HepG2 (cell line): ENCODE results near the gene LHPP. TPM values are rescaled to one million over a fixed set of nuclear protein-coding genes. Genes with fewer than 3 reads are reported as not detected.
A peak's percentile ranks its signal among the peaks of the same experiment; 100 is the strongest.

ENCODE experiments used
- GTF2F1 ChIP-seq: fragments of 150-350 bp; IDR thresholded peaks from 2 replicates; pipeline ENCODE4 v1.6.1; 2014; ENCODE audit warnings: low read length
- HNRNPLL ChIP-seq: fragments of 200-400 bp; formaldehyde crosslinking; IDR thresholded peaks from 2 replicates; pipeline ENCODE4 v1.6.1; 2017; ENCODE audit warnings: mild to moderate bottlenecking, low read depth, low read length; ENCODE audit not compliant: poor library complexity, severe bottlenecking
- HOXD1 ChIP-seq: sonication (generic); formaldehyde crosslinking; IDR thresholded peaks from 2 replicates; pipeline ENCODE4 v1.5.0; 2020; ENCODE audit warnings: missing genetic modification reagents
- IRX3 ChIP-seq: sonication (generic); formaldehyde crosslinking; IDR thresholded peaks from 2 replicates; pipeline ENCODE4 v1.8.1; 2023; ENCODE audit warnings: mild to moderate bottlenecking, low read depth, missing genetic modification reagents, borderline replicate concordance
- NPAS2 ChIP-seq: sonication (generic); formaldehyde crosslinking; IDR thresholded peaks from 2 replicates; pipeline ENCODE4 v1.8.0; 2022; ENCODE audit warnings: mild to moderate bottlenecking, missing genetic modification reagents, borderline replicate concordance
- NR1H2 ChIP-seq: sonication (generic); formaldehyde crosslinking; IDR thresholded peaks from 2 replicates; pipeline ENCODE4 v1.8.1; 2022; ENCODE audit warnings: low read depth, missing genetic modification reagents, borderline replicate concordance
- RERE ChIP-seq: IDR thresholded peaks from 2 replicates; pipeline ENCODE4 v1.6.1; 2016; ENCODE audit warnings: low read depth, missing genetic modification reagents, missing compliant biosample characterization
- SNAPC2 ChIP-seq: sonication (generic); formaldehyde crosslinking; IDR thresholded peaks from 2 replicates; pipeline ENCODE4 v1.8.1; 2022; ENCODE audit warnings: mild to moderate bottlenecking, missing genetic modification reagents
- ZBTB10 ChIP-seq: sonication (generic); formaldehyde crosslinking; IDR thresholded peaks from 2 replicates; pipeline ENCODE4 v1.4.0; 2020; ENCODE audit warnings: missing genetic modification reagents, borderline replicate concordance
- ZKSCAN5 ChIP-seq: sonication (generic); formaldehyde crosslinking; IDR thresholded peaks from 2 replicates; pipeline ENCODE4 v1.5.1; 2020; ENCODE audit warnings: mild to moderate bottlenecking, missing genetic modification reagents
- ZNF3 ChIP-seq: IDR thresholded peaks from 2 replicates; pipeline ENCODE4 v1.7.0; 2017; ENCODE audit warnings: inconsistent platforms
- ZNF367 ChIP-seq: sonication (generic); formaldehyde crosslinking; IDR thresholded peaks from 2 replicates; pipeline ENCODE4 v1.4.0; 2020; ENCODE audit warnings: missing genetic modification reagents, borderline replicate concordance
- ZNF557 ChIP-seq: sonication (generic); formaldehyde crosslinking; IDR thresholded peaks from 2 replicates; pipeline ENCODE4 v1.4.0; 2020; ENCODE audit warnings: missing genetic modification reagents
- ZNF616 ChIP-seq: sonication (generic); formaldehyde crosslinking; IDR thresholded peaks from 2 replicates; pipeline ENCODE4 v1.5.0; 2020; ENCODE audit warnings: low read depth, mild to moderate bottlenecking, missing genetic modification reagents
- ZUFSP ChIP-seq: sonication (generic); formaldehyde crosslinking; IDR thresholded peaks from 2 replicates; pipeline ENCODE4 v1.9.0; 2021; ENCODE audit warnings: missing genetic modification reagents, mild to moderate bottlenecking, borderline replicate concordance
- polyA plus RNA-seq, 8 experiments: library from polyadenylated mRNA; depleted of rRNA in 3 of 8; stranded (reverse) in 7 of 8; unstranded in 1 of 8; fragments of >200 nt; fragmentation: Illumina TruSeq in 4 of 8; extraction: Trizol in 4 of 8; gene quantifications; 2 replicates each; pipeline versions ENCODE4 v1.2.1 to v1.2.3, GENCODE V29; 2011 to 2016; ENCODE audit warnings: low read depth in 4 of 8, missing spikeins in 1 of 8, mixed read lengths in 1 of 8; ENCODE audit not compliant: insufficient read depth in 1 of 8
- total RNA-seq, 5 experiments: library from RNA; depleted of rRNA; stranded (reverse); fragments of >200 nt; fragmentation: Illumina TruSeq; extraction: Trizol; gene quantifications; 2 replicates each; pipeline ENCODE4 v1.2.3, GENCODE V29; 2016; ENCODE audit warnings: low read depth in 1 of 5
- TF ChIP-seq, protein P1 (sequence below): sonication (generic); formaldehyde crosslinking; IDR thresholded peaks from 2 replicates; pipeline ENCODE4 v1.5.0; 2020; ENCODE audit warnings: mild to moderate bottlenecking, low read depth, missing genetic modification reagents, borderline replicate concordance
- TF ChIP-seq, protein P2 (sequence below): conservative IDR thresholded peaks from 2 replicates; pipeline ENCODE4 v1.6.1; 2018; ENCODE audit warnings: missing genetic modification reagents

Gene LHPP
- total and polyA plus RNA-seq, 2 of the 13 experiments (the other 11 are each of a cell fraction or from before 2014, with no cell fraction given) = 5.2 to 13.1 TPM

GRCh38 chr10:124539935-124540641 lies 78.5 kb downstream of the LHPP start (continued):
- no peak for TF ChIP-seq RERE (CRISPR knock-in tag)
- no peak for TF ChIP-seq NPAS2
- TF ChIP-seq, protein P1, sequence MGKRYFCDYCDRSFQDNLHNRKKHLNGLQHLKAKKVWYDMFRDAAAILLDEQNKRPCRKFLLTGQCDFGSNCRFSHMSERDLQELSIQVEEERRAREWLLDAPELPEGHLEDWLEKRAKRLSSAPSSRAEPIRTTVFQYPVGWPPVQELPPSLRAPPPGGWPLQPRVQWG (CRISPR knock-in tag) = no peak
- TF ChIP-seq ZNF367 (CRISPR knock-in tag) = no peak
- TF ChIP-seq NR1H2 (CRISPR knock-in tag) = no peak
- TF ChIP-seq SNAPC2 = no peak
- no peak for TF ChIP-seq ZNF616 (CRISPR knock-in tag)
- TF ChIP-seq HOXD1 = no peak
- no peak for TF ChIP-seq ZBTB10 (CRISPR knock-in tag)
- TF ChIP-seq ZKSCAN5 (CRISPR knock-in tag) = no peak
- peak; percentile 43 for TF ChIP-seq HNRNPLL
- TF ChIP-seq, protein P2, sequence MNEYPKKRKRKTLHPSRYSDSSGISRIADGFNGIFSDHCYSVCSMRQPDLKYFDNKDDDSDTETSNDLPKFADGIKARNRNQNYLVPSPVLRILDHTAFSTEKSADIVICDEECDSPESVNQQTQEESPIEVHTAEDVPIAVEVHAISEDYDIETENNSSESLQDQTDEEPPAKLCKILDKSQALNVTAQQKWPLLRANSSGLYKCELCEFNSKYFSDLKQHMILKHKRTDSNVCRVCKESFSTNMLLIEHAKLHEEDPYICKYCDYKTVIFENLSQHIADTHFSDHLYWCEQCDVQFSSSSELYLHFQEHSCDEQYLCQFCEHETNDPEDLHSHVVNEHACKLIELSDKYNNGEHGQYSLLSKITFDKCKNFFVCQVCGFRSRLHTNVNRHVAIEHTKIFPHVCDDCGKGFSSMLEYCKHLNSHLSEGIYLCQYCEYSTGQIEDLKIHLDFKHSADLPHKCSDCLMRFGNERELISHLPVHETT (CRISPR knock-in tag) = no peak
- TF ChIP-seq IRX3 = no peak
- TF ChIP-seq ZNF557 (CRISPR knock-in tag) = no peak
- no peak for TF ChIP-seq ZUFSP (CRISPR knock-in tag)
- TF ChIP-seq ZNF3 = no peak
- TF ChIP-seq GTF2F1 = no peak
